CD8-positive, alpha-beta memory T cell (primary cell): ENCODE results near the gene ZFYVE9. TPM values are rescaled to one million over a fixed set of nuclear protein-coding genes. Genes with fewer than 3 reads are reported as not detected.

Experiments used
- CTCF ChIA-PET: fragments of 350-600 bp; sonication (Branson Sonifier 250); formaldehyde crosslinking; loops from one replicate; lab custom pipeline; 2021; ENCODE audit warnings: antibody characterized with exemption; lab: Charles Lee
- POLR2A ChIA-PET: fragments of 350-600 bp; sonication (Branson Sonifier 250); formaldehyde crosslinking; loops from one replicate; lab custom pipeline; 2021; ENCODE audit warnings: antibody characterized with exemption; lab: Charles Lee
- DNase-seq, 5 donors: peaks; one replicate each; pipeline versions ENCODE4 v3.0.0 to v3.0.0-alpha.2; 2020 to 2022; ENCODE audit warnings: mixed read lengths in 1 of 5
- H3K27ac ChIP-seq: one replicate; pipeline ENCODE4 v1.7.0; 2013; ENCODE audit warnings: low read depth, mild to moderate bottlenecking, low read length, moderate library complexity
- H3K27me3 ChIP-seq: 2 replicates; pipeline ENCODE4 v1.7.0; 2013; ENCODE audit warnings: low read length, mild to moderate bottlenecking; ENCODE audit not compliant: insufficient read depth, poor library complexity, severe bottlenecking
- H3K36me3 ChIP-seq: 2 replicates; pipeline ENCODE4 v1.7.0; 2013; ENCODE audit warnings: mild to moderate bottlenecking, low read length, moderate library complexity; ENCODE audit not compliant: insufficient read depth
- H3K4me1 ChIP-seq: 2 replicates; pipeline ENCODE4 v1.7.0; 2013; ENCODE audit warnings: mild to moderate bottlenecking, low read length, moderate library complexity; ENCODE audit not compliant: insufficient read depth
- H3K4me3 ChIP-seq: 2 replicates; pipeline ENCODE4 v1.7.0; 2013; ENCODE audit warnings: mild to moderate bottlenecking, low read length
- H3K9me3 ChIP-seq: 2 replicates; pipeline ENCODE4 v1.7.0; 2013; ENCODE audit warnings: mild to moderate bottlenecking, low read length
- H3K27ac Mint-ChIP-seq, 8 donors: one replicate each; pipeline ENCODE4 v1.8.0; 2020 to 2021; ENCODE audit warnings: mixed read lengths in 8 of 8, mild to moderate bottlenecking in 6 of 8, inconsistent platforms in 3 of 8, moderate library complexity in 3 of 8
- H3K27me3 Mint-ChIP-seq, 2 donors: one replicate each; pipeline ENCODE4 v1.8.0; 2020 to 2021; ENCODE audit warnings: mixed read lengths in 2 of 2, mild to moderate bottlenecking in 1 of 2, moderate library complexity in 1 of 2
- H3K36me3 Mint-ChIP-seq, 3 donors: one replicate each; pipeline ENCODE4 v1.8.0; 2020 to 2021; ENCODE audit warnings: mixed read lengths in 3 of 3, inconsistent platforms in 1 of 3, mild to moderate bottlenecking in 1 of 3
- H3K4me1 Mint-ChIP-seq, 3 donors: one replicate each; pipeline ENCODE4 v1.8.0; 2020 to 2021; ENCODE audit warnings: mixed read lengths in 3 of 3, inconsistent platforms in 1 of 3, mild to moderate bottlenecking in 1 of 3
- H3K4me3 Mint-ChIP-seq, 7 donors: one replicate each; pipeline ENCODE4 v1.8.0; 2020 to 2021; ENCODE audit warnings: mixed read lengths in 7 of 7, mild to moderate bottlenecking in 6 of 7, moderate library complexity in 4 of 7, inconsistent platforms in 2 of 7
- H3K9me3 Mint-ChIP-seq, 5 donors: one replicate each; pipeline ENCODE4 v1.8.0; 2020 to 2022; ENCODE audit warnings: mixed read lengths in 5 of 5, mild to moderate bottlenecking in 3 of 5, moderate library complexity in 2 of 5, inconsistent platforms in 1 of 5
- polyA plus RNA-seq: library from polyadenylated mRNA; unstranded; fragments of 300-500 nt; fragmentation: Illumina TruSeq; gene quantifications from one replicate; pipeline ENCODE4 v1.2.3, GENCODE V29; 2021
- total RNA-seq, 2 experiments: library from RNA; stranded (reverse); gene quantifications; one replicate each; pipeline ENCODE4 v1.2.3, GENCODE V29; 2021

ZFYVE9 gene
- total and polyA plus RNA-seq, 3 experiments from 2014 or later, result 3.2 to 4.7 (median 4.4) TPM

DNA sequence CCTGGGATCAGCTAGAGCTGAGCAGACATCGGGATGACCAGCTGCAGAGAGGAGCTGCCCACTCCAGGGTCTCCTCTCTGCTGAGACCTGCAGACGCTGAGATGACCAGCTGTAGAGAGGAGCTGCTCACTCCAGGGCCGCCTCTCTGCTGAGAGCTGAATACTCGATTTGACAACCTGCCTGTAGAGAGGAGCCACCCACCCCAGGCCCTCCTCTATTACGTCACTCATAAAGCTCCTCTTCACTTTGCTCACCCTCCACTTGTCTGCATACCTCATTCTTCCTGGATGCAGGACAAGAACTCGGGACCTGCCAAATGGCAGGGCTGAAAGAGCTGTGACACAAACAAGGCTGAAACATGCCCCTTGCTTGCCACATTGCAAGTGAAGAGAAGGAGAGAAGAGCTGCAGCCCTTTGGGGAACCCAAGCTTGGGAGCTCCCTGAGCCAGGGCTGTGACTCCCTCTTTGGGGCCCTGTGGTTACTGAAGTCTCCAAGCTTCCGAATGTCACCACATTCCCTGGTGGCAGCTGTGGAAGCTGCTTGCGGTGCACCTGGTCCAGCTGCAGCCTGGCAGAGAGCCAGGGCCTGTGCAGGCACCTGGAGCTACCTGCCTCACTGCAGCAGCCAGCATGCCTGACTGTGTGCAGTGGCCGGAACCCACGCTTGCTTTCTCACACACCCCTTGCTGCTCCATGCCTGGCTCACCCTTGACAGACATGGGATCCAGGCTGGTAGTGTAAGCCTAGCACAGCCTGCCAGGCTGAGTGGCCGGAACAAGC is 164.5 kb downstream of the ZFYVE9 start:
- no peak overlapping the region for H3K4me3 Mint-ChIP-seq
- ChIA-PET POLR2A (no interaction called here), CTCF (interaction anchor here (1.3 to 1.4 kb wide), 2 partner anchors 10 to 174 kb away, joined by 3 to 4 read pairs; no protein-coding TSS in a partner anchor)
- Histone ChIP-seq H3K4me3 (no peak overlapping the region), H3K27ac (no peak overlapping the region), H3K9me3 (no peaks in the 10 kb centered on the region), H3K36me3 (no peaks in the 10 kb centered on the region), H3K4me1 (no peaks in the 10 kb centered on the region), H3K27me3 (no peaks in the 10 kb centered on the region)
- DNase-seq, result no peak
- H3K9me3 Mint-ChIP-seq, result no peaks in the 10 kb centered on the region
- H3K27me3 Mint-ChIP-seq, result peaks cover 0 to 2% of the 10 kb centered on the region in 2 donors
- peaks cover 4 to 24% (median 9%) of the 10 kb centered on the region in 3 donors for H3K36me3 Mint-ChIP-seq
- peak overlapping the region in 1 of 8 donors; percentile 24 for H3K27ac Mint-ChIP-seq
- no peaks in the 10 kb centered on the region for H3K4me1 Mint-ChIP-seq

DNA sequence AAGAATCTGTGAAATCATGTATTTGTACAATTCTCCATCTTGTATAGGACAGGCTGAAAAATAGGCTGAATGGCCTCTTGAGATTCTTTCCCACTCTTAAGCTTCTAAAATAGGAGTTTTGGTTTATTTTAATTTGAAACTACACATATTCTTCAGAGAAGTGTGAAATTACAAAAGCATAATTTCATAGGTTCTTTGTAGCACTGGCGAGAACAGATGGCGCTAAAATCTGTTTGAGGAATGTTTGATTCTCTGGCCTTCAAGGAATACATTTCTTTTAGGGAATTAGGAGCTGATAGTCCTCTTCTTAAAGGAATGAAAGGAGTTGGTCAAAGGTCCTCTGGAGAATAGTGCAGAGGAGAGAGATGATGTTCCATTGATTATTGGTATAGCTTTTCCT is 179.2 kb downstream of the ZFYVE9 start:
- H3K9me3 Mint-ChIP-seq, result no peaks in the 10 kb centered on the region
- no peaks in the 10 kb centered on the region for H3K4me1 Mint-ChIP-seq

DNA sequence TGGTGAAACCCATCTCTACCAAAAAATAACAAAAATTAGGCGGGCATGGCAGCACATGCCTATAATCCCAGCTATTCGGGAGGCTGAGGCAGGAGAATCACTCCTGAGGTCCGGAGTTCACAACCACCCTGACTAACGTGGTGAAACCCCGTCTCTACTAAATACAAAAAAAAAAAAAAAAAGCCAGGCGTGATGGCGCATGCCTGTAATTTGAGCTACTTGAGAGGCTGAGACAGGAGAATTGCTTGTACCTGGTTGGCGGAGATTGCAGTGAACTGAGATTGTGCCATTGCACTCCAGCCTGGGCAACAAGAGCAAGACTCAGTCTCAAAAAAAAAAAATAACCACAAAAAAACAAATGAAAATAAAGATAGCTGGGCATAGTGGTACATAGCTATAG is 181.8 kb downstream of the ZFYVE9 start:
- Mint-ChIP-seq H3K4me1 (no peaks in the 10 kb centered on the region), H3K27me3 (peaks cover 0 to 1% of the 10 kb centered on the region in 2 donors), H3K4me3 (no peak overlapping the region), H3K9me3 (no peaks in the 10 kb centered on the region), H3K27ac (no peak overlapping the region), H3K36me3 (peaks cover 0 to 7% (median 0%) of the 10 kb centered on the region in 3 donors)
- CTCF ChIA-PET, result no interaction called here
- H3K4me1 ChIP-seq, result no peaks in the 10 kb centered on the region
- no peaks in the 10 kb centered on the region for H3K36me3 ChIP-seq
- H3K27me3 ChIP-seq, result no peaks in the 10 kb centered on the region
- POLR2A ChIA-PET, result no interaction called here
- no peaks in the 10 kb centered on the region for H3K9me3 ChIP-seq
- no peak for DNase-seq
- no peak overlapping the region for H3K27ac ChIP-seq
- H3K4me3 ChIP-seq, result no peak overlapping the region

More for the DNA sequence above, 179.2 kb downstream of the ZFYVE9 start:
- Histone ChIP-seq H3K4me1 (no peaks in the 10 kb centered on the region), H3K27ac (no peak overlapping the region), H3K27me3 (no peaks in the 10 kb centered on the region), H3K4me3 (no peak overlapping the region), H3K36me3 (no peaks in the 10 kb centered on the region), H3K9me3 (no peaks in the 10 kb centered on the region)
- H3K36me3 Mint-ChIP-seq, result peaks cover 0 to 7% (median 0%) of the 10 kb centered on the region in 3 donors
- DNase-seq, result no peak
- peaks cover 0 to 1% of the 10 kb centered on the region in 2 donors for H3K27me3 Mint-ChIP-seq
- H3K27ac Mint-ChIP-seq, result no peak overlapping the region
- no peak overlapping the region for H3K4me3 Mint-ChIP-seq
- ChIA-PET POLR2A (no interaction called here), CTCF (interaction anchor here (1.2 kb wide), 1 partner anchor 15 kb away, joined by 6 read pairs; no protein-coding TSS in a partner anchor)

DNA sequence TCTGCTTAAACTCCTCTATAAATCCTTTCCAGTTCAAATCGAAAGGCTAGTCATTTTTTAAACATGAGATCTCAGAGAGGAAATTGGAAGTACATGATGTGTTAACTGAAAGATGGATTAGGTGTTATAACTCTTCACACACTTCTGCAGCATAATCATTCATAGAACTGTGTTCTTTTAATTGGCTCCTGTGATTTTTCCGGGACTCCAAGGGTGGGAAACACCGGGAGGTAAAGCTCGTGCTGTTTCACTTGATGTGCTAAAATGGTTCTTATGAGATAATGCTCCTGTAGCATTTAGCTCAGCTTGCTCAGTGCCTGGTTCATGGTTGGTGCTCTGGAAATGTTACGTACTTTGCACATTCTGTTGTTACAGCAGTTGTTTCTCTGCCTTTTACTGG is 183.9 kb downstream of the ZFYVE9 start:
- CTCF ChIA-PET, result no interaction called here
- Histone ChIP-seq H3K27ac (no peak overlapping the region), H3K36me3 (no peaks in the 10 kb centered on the region), H3K4me3 (no peak overlapping the region), H3K9me3 (no peaks in the 10 kb centered on the region), H3K4me1 (no peaks in the 10 kb centered on the region), H3K27me3 (no peaks in the 10 kb centered on the region)
- DNase-seq, result no peak
- Mint-ChIP-seq H3K9me3 (no peaks in the 10 kb centered on the region), H3K27me3 (peaks cover 0 to 1% of the 10 kb centered on the region in 2 donors), H3K4me1 (no peaks in the 10 kb centered on the region), H3K4me3 (no peak overlapping the region), H3K27ac (peak overlapping the region in 1 of 8 donors; percentile 24), H3K36me3 (peaks cover 0 to 7% (median 0%) of the 10 kb centered on the region in 3 donors)
- POLR2A ChIA-PET, result no interaction called here

DNA sequence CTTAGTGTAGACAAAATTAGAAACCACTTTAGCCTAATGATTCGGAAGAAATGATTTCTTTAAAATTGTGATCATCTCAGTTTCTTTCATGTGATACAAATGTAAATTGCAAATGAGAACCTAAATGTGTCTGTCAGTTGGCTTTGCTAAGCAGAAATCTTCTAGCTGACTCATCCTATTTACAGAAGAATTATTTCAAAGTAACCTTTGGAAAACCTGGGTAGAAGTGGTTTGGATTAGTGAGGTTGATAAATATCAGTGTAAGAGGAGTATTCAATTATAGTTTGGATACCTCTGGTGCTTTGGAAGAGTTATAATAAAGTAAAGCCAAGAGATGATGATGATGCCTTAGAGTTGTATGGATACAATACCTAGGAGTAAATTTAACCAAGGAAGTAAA is 186.7 kb downstream of the ZFYVE9 start:
- no peaks in the 10 kb centered on the region for H3K9me3 ChIP-seq
- ChIA-PET POLR2A (interaction anchor here (0.7 kb wide), 1 partner anchor 117 kb away, joined by 3 read pairs; no protein-coding TSS in a partner anchor), CTCF (no interaction called here)
- H3K36me3 ChIP-seq, result no peaks in the 10 kb centered on the region
- H3K4me1 ChIP-seq, result no peaks in the 10 kb centered on the region
- H3K4me3 Mint-ChIP-seq, result no peak overlapping the region
- no peaks in the 10 kb centered on the region for H3K27me3 Mint-ChIP-seq
- no peak overlapping the region for H3K27ac ChIP-seq
- H3K4me1 Mint-ChIP-seq, result no peaks in the 10 kb centered on the region
- no peak for DNase-seq
- H3K9me3 Mint-ChIP-seq, result no peaks in the 10 kb centered on the region
- H3K36me3 Mint-ChIP-seq, result peaks cover 0 to 7% (median 6%) of the 10 kb centered on the region in 3 donors
- H3K27ac Mint-ChIP-seq, result no peak overlapping the region
- no peaks in the 10 kb centered on the region for H3K27me3 ChIP-seq
- no peak overlapping the region for H3K4me3 ChIP-seq

DNA sequence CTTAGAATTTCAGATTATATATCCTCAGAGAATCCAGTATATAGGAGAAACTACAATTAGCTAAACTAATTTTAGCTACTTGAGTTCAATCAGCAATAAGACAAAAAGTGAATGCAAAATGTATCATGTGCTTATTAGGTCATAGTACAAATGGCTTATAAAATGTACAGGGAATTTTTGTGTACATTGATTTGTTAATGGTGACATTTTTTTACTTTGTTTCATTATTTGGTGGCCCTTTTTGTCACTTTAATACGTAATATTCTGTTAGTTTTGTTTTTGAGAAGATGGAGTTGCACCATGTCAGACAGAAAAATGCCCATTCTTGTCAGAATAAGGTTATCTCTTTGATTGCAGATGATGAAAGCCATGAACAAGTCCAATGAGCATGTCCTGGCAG is 190.5 kb downstream of the ZFYVE9 start:
- Histone ChIP-seq H3K36me3 (no peaks in the 10 kb centered on the region), H3K27me3 (no peaks in the 10 kb centered on the region), H3K4me3 (no peak overlapping the region), H3K27ac (no peak overlapping the region), H3K4me1 (no peaks in the 10 kb centered on the region), H3K9me3 (no peaks in the 10 kb centered on the region)
- no peak for DNase-seq
- ChIA-PET CTCF (no interaction called here), POLR2A (no interaction called here)
- H3K27ac Mint-ChIP-seq, result peak overlapping the region in 1 of 8 donors; percentile 8
- H3K9me3 Mint-ChIP-seq, result no peaks in the 10 kb centered on the region
- H3K4me3 Mint-ChIP-seq, result no peak overlapping the region
- H3K36me3 Mint-ChIP-seq, result peaks cover 0 to 21% (median 5%) of the 10 kb centered on the region in 3 donors
- H3K27me3 Mint-ChIP-seq, result no peaks in the 10 kb centered on the region
- H3K4me1 Mint-ChIP-seq, result no peaks in the 10 kb centered on the region

DNA sequence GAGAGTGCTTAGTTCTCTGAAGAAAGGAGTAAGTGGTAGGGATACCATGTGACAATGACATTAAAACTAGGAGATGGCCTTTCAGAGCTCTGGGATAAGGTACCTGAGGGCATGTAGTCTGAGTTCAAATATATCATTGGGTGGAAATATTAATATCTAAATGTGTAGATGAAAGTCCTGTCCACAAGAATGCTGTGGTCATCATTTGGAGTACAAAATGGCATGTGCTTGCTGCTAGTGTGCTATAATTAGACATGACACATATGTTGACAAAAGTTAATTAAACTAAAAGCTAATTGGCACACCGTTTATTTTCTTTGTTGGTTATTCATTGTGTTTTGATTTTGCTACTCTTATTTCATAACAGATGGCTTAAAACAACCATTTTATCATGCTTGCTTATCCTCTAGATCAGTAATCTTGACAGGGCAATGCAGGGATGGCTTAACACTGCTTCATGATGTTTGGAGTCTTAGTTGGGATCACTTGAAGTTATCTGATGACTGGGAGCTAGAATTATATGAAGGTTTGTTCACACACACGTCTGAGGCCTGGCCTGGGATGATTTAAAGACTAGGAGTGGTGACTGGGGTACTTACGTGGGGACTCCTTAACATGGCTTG is 193.1 kb downstream of the ZFYVE9 start:
- H3K9me3 ChIP-seq, result no peaks in the 10 kb centered on the region
- POLR2A ChIA-PET, result no interaction called here
- Mint-ChIP-seq H3K36me3 (peaks cover 5 to 33% (median 6%) of the 10 kb centered on the region in 3 donors), H3K4me1 (no peaks in the 10 kb centered on the region), H3K27me3 (no peaks in the 10 kb centered on the region), H3K9me3 (no peaks in the 10 kb centered on the region), H3K4me3 (no peak overlapping the region), H3K27ac (no peak overlapping the region)
- no peak overlapping the region for H3K27ac ChIP-seq
- H3K4me3 ChIP-seq, result no peak overlapping the region
- no peaks in the 10 kb centered on the region for H3K27me3 ChIP-seq
- H3K4me1 ChIP-seq, result no peaks in the 10 kb centered on the region
- CTCF ChIA-PET, result no interaction called here
- no peak for DNase-seq
- no peaks in the 10 kb centered on the region for H3K36me3 ChIP-seq

DNA sequence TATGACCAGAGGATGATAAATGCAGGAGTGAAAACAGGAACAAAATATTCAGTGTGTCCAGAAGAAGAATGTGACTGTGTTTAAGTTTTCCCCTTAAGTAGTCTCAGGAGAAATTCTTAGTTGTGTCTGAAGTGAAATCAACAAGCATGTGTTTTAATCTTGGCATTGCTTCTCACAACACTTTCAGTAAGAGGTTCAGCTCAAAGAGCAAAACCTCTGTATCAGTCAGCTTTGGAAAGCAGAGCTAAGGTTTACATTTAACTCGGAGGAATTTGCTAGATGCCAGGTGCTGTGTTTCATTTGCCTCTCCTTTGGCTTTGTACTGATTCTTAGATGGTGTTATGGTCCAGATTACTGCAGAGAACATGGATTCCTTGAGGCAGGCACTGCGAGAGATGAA is 195.6 kb downstream of the ZFYVE9 start:
- Histone ChIP-seq H3K4me3 (no peak overlapping the region), H3K27ac (no peak overlapping the region), H3K4me1 (no peaks in the 10 kb centered on the region), H3K9me3 (no peaks in the 10 kb centered on the region), H3K36me3 (no peaks in the 10 kb centered on the region), H3K27me3 (no peaks in the 10 kb centered on the region)
- Mint-ChIP-seq H3K27ac (no peak overlapping the region), H3K27me3 (no peaks in the 10 kb centered on the region), H3K4me1 (no peaks in the 10 kb centered on the region), H3K4me3 (no peak overlapping the region), H3K9me3 (no peaks in the 10 kb centered on the region), H3K36me3 (peaks cover 5 to 35% (median 6%) of the 10 kb centered on the region in 3 donors)
- ChIA-PET CTCF (no interaction called here), POLR2A (no interaction called here)
- no peak for DNase-seq
